ENCODE data around the gene ANKRD13A. TPM values are rescaled to one million over a fixed set of nuclear protein-coding genes. Genes with fewer than 3 reads are reported as not detected.

Gene ANKRD13A
- total RNA-seq, 1 experiment from 2014 or later = 118 TPM

- no peak for DNase-seq
- CTCF ChIA-PET = interaction anchor here (0.5 kb wide), 1 partner anchor 63 kb away, joined by 3 read pairs; no protein-coding TSS in a partner anchor
- Histone ChIP-seq H3K9me3 (ENCODE audit: low read length) (no peaks in the 10 kb centered on the region), H3K4me1 (ENCODE audit: insufficient read depth, low read length) (peaks cover 31% of the 10 kb centered on the region), H3K36me3 (ENCODE audit: low read depth, low read length) (peaks cover 41% of the 10 kb centered on the region), H3K27ac (ENCODE audit: low read length) (peak overlapping the region; percentile 92), H2AFZ (ENCODE audit: low read length) (peak overlapping the region; percentile 36), H3F3A (ENCODE audit: low read length, unreplicated experiment) (peaks cover 11% of the 10 kb centered on the region), H3K79me2 (ENCODE audit: low read length) (peaks cover 20% of the 10 kb centered on the region), H3K9me2 (replicated peaks; ENCODE audit: low read length) (no peaks in the 10 kb centered on the region), H3K9ac (ENCODE audit: low read length) (peak overlapping the region; percentile 30), H3K27me3 (ENCODE audit: low read length) (no peaks in the 10 kb centered on the region), H4K20me1 (ENCODE audit: low read length) (no peaks in the 10 kb centered on the region), H3K4me3 (ENCODE audit: low read length) (peak overlapping the region; percentile 43), H3K4me2 (ENCODE audit: low read length) (peak overlapping the region; percentile 75)
- BruUV-seq (replicated peaks) = TSS peak; percentile 7
- intact Hi-C loops (cut with micrococcal nuclease) = loop anchor here (2.0 to 10.0 kb wide), 3 partner anchors 40 to 394 kb away; partner anchors contain the start of gene ANKRD13A
- peak; percentile 5 for ATAC-seq
- no peak for TF ChIP-seq EZH2 (IDR thresholded peaks at IDR 0.05; ENCODE audit: low read length, unreplicated experiment)
- TF ChIP-seq CTCF (conservative IDR thresholded peaks at IDR 0.05; ENCODE audit: low read depth, low read length) = no peak
- no peak for TF ChIP-seq EZH2phosphoT487 (IDR thresholded peaks at IDR 0.05; ENCODE audit: borderline replicate concordance, low read length)
- POLR2A ChIA-PET (ENCODE audit: unreplicated experiment) = no interaction called here
These were observed 39.5 kb downstream of the ANKRD13A start for GRCh38 chr12:110038741-110039084.

- peak; percentile 94 for ATAC-seq
- CTCF ChIA-PET = interaction anchor here (0.9 kb wide), 1 partner anchor 392 kb away, joined by 6 read pairs; no protein-coding TSS in a partner anchor
These were observed 40.0 kb downstream of the ANKRD13A start for GRCh38 chr12:110039085-110039807.

More at GRCh38 chr12:110039085-110039807, 40.0 kb downstream of the ANKRD13A start:
- Histone ChIP-seq H3K27me3 (ENCODE audit: low read length) (no peaks in the 10 kb centered on the region), H3K4me1 (ENCODE audit: insufficient read depth, low read length) (peaks cover 31% of the 10 kb centered on the region), H2AFZ (ENCODE audit: low read length) (peak overlapping the region; percentile 36; the same call in 1 of the 2 replicates), H3F3A (ENCODE audit: low read length, unreplicated experiment) (peaks cover 11% of the 10 kb centered on the region), H3K4me2 (ENCODE audit: low read length) (peak overlapping the region; percentile 75), H3K4me3 (ENCODE audit: low read length) (peak overlapping the region; percentile 43), H3K9ac (ENCODE audit: low read length) (peak overlapping the region; percentile 40), H3K27ac (ENCODE audit: low read length) (peak overlapping the region; percentile 92), H3K9me2 (replicated peaks; ENCODE audit: low read length) (no peaks in the 10 kb centered on the region), H3K9me3 (ENCODE audit: low read length) (no peaks in the 10 kb centered on the region), H3K36me3 (ENCODE audit: low read depth, low read length) (peaks cover 36% of the 10 kb centered on the region), H3K79me2 (ENCODE audit: low read length) (peaks cover 20% of the 10 kb centered on the region), H4K20me1 (ENCODE audit: low read length) (no peaks in the 10 kb centered on the region)
- TF ChIP-seq CTCF (conservative IDR thresholded peaks at IDR 0.05; ENCODE audit: low read depth, low read length) = no peak
- no peak for TF ChIP-seq EZH2 (IDR thresholded peaks at IDR 0.05; ENCODE audit: low read length, unreplicated experiment)
- no peak for TF ChIP-seq EZH2phosphoT487 (IDR thresholded peaks at IDR 0.05; ENCODE audit: borderline replicate concordance, low read length)
- intact Hi-C loops (cut with micrococcal nuclease) = loop anchor here (2.0 to 10.0 kb wide), 3 partner anchors 40 to 393 kb away; partner anchors contain the start of gene ANKRD13A
- BruUV-seq (replicated peaks) = TSS peak; percentile 63
- POLR2A ChIA-PET (ENCODE audit: unreplicated experiment) = interaction anchor here (0.6 kb wide), 1 partner anchor 15 kb away, joined by 3 read pairs; no protein-coding TSS in a partner anchor
- DNase-seq = peak; percentile 98
